Tibial nerve (tissue), 4 donors: Measurements from ENCODE around the gene MAML3. TPM values are rescaled to one million over a fixed set of nuclear protein-coding genes. Genes with fewer than 3 reads are reported as not detected.

Experiments
- DNase-seq, 2 donors: peaks; one replicate each; pipeline ENCODE4 v3.0.0-alpha.2; 2019; ENCODE audit warnings: low spot score in 2 of 2
- H3K27ac ChIP-seq, 4 donors: fragments of 200-600 bp; sonication (generic) in 3 of 4; one replicate each; pipeline ENCODE4 v1.5.1; 2017 to 2019; ENCODE audit warnings: mild to moderate bottlenecking in 1 of 4
- H3K27me3 ChIP-seq, 2 donors: fragments of 200-600 bp; sonication (generic) in 1 of 2; one replicate each; pipeline versions ENCODE4 v1.5.1 to v1.6.0; 2017 to 2019
- H3K36me3 ChIP-seq, 3 donors: fragments of 200-600 bp; sonication (generic); one replicate each; pipeline ENCODE4 v1.5.1; 2018 to 2019
- H3K4me1 ChIP-seq, 4 donors: fragments of 200-600 bp; sonication (generic) in 3 of 4; one replicate each; pipeline ENCODE4 v1.5.1; 2017 to 2019
- H3K4me3 ChIP-seq, 4 donors: fragments of 200-600 bp; sonication (generic) in 3 of 4; one replicate each; pipeline ENCODE4 v1.5.1; 2017 to 2019; ENCODE audit warnings: mild to moderate bottlenecking in 1 of 4, moderate library complexity in 1 of 4
- H3K9me3 ChIP-seq, 4 donors: fragments of 200-600 bp; sonication (generic) in 3 of 4; one replicate each; pipeline ENCODE4 v1.5.1; 2017 to 2019
- CTCF ChIP-seq, 5 experiments: fragments of 200-600 bp in 3 of 5; fragments of 450-650 bp in 2 of 5; sonication (generic) in 3 of 5; IDR thresholded peaks; one replicate each; pipeline ENCODE4 v1.5.1; 2016 to 2019; ENCODE audit warnings: antibody characterized with exemption in 5 of 5, mild to moderate bottlenecking in 3 of 5, moderate library complexity in 2 of 5
- EP300 ChIP-seq, 2 donors: sonication (generic); formaldehyde crosslinking; IDR thresholded peaks; one replicate each; pipeline ENCODE4 v1.6.1; 2017; ENCODE audit warnings: antibody characterized with exemption in 2 of 2, mild to moderate bottlenecking in 1 of 2
- POLR2A ChIP-seq, 2 donors: fragments of 450-650 bp; IDR thresholded peaks; one replicate each; pipeline ENCODE4 v1.6.1; 2017; ENCODE audit warnings: antibody characterized with exemption in 2 of 2, mild to moderate bottlenecking in 2 of 2, moderate library complexity in 2 of 2
- WGBS, 2 donors: methylation state at CpG; one replicate each; pipeline ENCODE4 v1.1.5; 2018; 5-methylcytosine and 5-hydroxymethylcytosine counted together
- total RNA-seq, 4 donors: library from RNA; depleted of rRNA; stranded (reverse); fragments of >200 nt; gene quantifications; one replicate each; pipeline ENCODE4 v1.1.0, GENCODE V29; 2016

The MAML3 gene
- total RNA-seq, 4 donors from 2014 or later, result 8.6 to 10.5 (median 9.4) TPM

GRCh38 chr4:139904406-139904805, 249.6 kb downstream of the MAML3 start:
- peaks cover 0 to 45% (median 2%) of the 10 kb centered on the region in 4 donors for H3K4me1 ChIP-seq
- H3K27ac ChIP-seq, result no peak overlapping the region
- H3K9me3 ChIP-seq, result no peaks in the 10 kb centered on the region
- H3K4me3 ChIP-seq, result no peak overlapping the region
- H3K27me3 ChIP-seq, result no peaks in the 10 kb centered on the region
- H3K36me3 ChIP-seq, result no peaks in the 10 kb centered on the region
- no peak for DNase-seq
- WGBS, 2 donors, result 99% methylated on average over 5 of the region's 5 CpGs
- no peak for TF ChIP-seq CTCF (IDR thresholded peaks at IDR 0.05)
- no peak for TF ChIP-seq EP300 (IDR thresholded peaks at IDR 0.05)
- no peak for TF ChIP-seq POLR2A (IDR thresholded peaks at IDR 0.05)

GRCh38 chr4:139903845-139904244, 250.1 kb downstream of the MAML3 start:
- H3K4me3 ChIP-seq, result no peak overlapping the region
- no peak overlapping the region for H3K27ac ChIP-seq
- no peaks in the 10 kb centered on the region for H3K27me3 ChIP-seq
- DNase-seq, result no peak
- 88 to 95% methylated on average over 2 of the region's 2 CpGs for WGBS, 2 donors
- TF ChIP-seq POLR2A (IDR thresholded peaks at IDR 0.05), result no peak
- TF ChIP-seq CTCF (IDR thresholded peaks at IDR 0.05), result no peak
- no peak for TF ChIP-seq EP300 (IDR thresholded peaks at IDR 0.05)
- H3K4me1 ChIP-seq, result peaks cover 0 to 49% (median 2%) of the 10 kb centered on the region in 4 donors
- H3K36me3 ChIP-seq, result no peaks in the 10 kb centered on the region
- no peaks in the 10 kb centered on the region for H3K9me3 ChIP-seq

- no peak for DNase-seq
- no peaks in the 10 kb centered on the region for H3K36me3 ChIP-seq
- no peak for TF ChIP-seq EP300 (IDR thresholded peaks at IDR 0.05)
- TF ChIP-seq CTCF (IDR thresholded peaks at IDR 0.05), result no peak
- TF ChIP-seq POLR2A (IDR thresholded peaks at IDR 0.05), result no peak
- WGBS, 2 donors, result 53 to 60% methylated on average over 17 of the region's 17 CpGs
- peak overlapping the region; percentile 9 to 48 (median 35) for H3K4me3 ChIP-seq
- H3K27me3 ChIP-seq, result no peaks in the 10 kb centered on the region
- peak overlapping the region in 2 of 4 donors; percentile 78 to 84 for H3K27ac ChIP-seq
- H3K9me3 ChIP-seq, result no peaks in the 10 kb centered on the region
- H3K4me1 ChIP-seq, result peaks cover 0 to 55% (median 2%) of the 10 kb centered on the region in 4 donors
Observed at GRCh38 chr4:139902321-139903320, 251.4 kb downstream of the MAML3 start.

DNA sequence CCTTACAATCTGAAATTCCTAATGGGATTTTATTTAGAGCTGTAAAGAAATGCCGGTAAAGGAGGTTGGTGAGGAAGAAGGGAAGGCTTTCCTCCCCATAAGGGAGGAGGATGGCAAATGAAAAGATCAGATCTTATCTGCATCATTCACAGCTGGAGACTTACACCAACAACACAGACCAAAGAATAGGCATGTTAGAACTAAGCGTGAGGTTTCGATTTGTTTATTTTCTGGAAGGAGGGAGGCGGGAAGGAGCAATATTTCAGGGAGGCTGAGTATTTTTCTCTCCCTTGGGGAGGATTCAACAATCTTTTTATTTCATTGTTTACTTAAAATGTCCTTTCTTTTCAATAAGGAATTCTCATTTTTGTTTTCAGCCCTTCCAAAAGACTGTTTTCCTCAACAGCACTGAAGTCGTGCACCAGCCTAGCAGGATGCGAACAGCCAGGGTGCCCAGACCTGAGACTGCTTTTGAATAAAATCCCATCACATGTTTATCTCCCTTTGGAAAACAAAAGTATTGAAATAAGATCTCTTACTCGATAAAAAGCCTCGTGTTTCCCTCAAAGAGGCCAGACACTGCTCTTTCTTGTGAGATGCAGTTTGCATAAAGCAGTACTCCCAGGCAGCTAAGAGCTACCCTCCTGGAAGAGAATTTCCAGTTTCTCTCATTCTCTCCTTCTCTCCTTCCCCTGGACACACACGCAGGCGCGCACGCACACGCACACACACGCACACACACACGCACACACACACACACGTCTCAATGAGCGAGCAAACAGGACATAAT, 252.3 kb downstream of the MAML3 start:
- 18 to 22% methylated on average over 17 of the region's 17 CpGs for WGBS, 2 donors

More for the DNA sequence above, 252.3 kb downstream of the MAML3 start:
- H3K9me3 ChIP-seq, result no peaks in the 10 kb centered on the region
- no peak for DNase-seq
- H3K27ac ChIP-seq, result peak overlapping the region; percentile 17 to 84 (median 61)
- peak overlapping the region; percentile 9 to 48 (median 35) for H3K4me3 ChIP-seq
- TF ChIP-seq CTCF (IDR thresholded peaks at IDR 0.05) (no peak), POLR2A (IDR thresholded peaks at IDR 0.05) (no peak), EP300 (IDR thresholded peaks at IDR 0.05) (no peak)
- no peaks in the 10 kb centered on the region for H3K27me3 ChIP-seq
- H3K4me1 ChIP-seq, result peaks cover 0 to 48% (median 2%) of the 10 kb centered on the region in 4 donors
- no peaks in the 10 kb centered on the region for H3K36me3 ChIP-seq
